ENCODE data around the gene SLC1A2.

Gene SLC1A2

DNA sequence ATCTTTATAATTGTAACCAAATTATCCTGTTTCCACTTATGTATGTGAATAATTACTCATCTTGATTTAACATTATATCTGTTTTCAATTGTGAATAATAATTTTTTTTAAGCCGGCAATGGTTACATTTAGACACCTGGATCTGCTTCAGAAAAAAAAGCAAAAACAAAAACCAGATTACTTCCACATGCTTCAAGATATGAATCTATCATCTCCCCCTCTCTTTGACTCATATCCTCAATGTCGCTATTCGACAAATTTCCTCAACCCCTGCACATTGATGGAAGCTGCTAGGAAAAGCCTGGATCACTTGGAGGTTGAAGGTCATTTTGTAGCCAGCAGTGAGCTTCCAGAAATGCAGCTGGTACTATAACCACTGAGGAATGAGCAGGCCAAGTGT is 42.7 kb downstream of the SLC1A2 start:
- no peak for DNase-seq (ENCODE audit: low read depth in 2 of 2)

DNA sequence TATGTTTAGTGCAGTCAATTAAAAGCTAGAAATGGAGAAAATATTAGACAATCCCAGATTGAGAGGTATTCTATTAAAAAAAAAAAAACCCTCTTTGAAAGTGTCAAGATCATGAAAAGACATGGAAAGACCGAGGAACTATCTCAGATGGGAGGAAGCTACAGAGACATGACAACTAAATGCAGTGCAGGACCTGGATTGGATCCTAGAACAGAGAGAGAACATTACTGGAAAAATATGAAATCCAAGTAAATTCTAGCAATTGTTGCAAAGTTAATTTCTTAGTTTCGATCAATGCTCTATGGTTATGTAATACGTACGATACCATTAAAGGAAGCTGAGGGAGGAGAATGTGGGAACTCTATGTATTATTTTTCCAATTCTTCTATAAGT is 43.2 kb downstream of the SLC1A2 start:
- DNase-seq (ENCODE audit: low read depth in 2 of 2): no peak

DNA sequence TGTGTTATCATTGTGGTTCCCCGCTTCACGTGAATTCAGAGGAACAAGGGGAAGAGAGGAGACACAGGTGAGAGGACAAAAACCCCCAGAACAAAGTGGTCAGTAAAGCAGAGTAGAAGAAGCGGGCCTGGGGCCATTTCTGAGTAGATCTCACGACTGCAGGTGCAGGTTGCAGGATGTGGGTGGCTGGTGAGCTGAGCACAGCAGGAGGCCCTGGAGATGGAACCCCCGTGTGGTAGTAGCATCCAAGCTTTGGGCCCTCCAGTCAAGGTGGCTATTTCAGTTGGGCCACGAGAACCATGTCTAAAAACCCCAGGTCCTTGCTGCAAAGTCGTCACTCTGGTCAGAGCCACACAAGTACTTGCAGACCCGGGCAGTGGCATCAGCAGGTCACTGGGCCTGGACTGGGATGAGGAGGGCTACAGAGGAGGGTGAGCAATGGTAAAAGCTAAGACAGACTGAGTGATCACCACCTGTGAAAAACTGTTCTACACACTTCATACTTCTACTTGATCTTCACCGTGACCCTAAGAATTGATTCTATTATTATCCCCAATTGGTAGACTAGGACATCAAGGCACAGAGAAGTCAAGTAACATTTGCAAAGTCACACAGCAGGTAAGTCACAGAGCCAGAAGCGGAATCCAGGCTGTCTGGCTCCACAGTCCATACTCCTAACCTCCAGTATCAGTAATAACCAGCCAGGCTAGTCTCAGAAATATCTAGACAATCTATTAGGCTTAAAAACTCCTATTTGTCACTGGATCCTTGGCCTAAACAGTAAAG is 43.8 kb downstream of the SLC1A2 start:
- DNase-seq (ENCODE audit: low read depth in 2 of 2): no peak

DNA sequence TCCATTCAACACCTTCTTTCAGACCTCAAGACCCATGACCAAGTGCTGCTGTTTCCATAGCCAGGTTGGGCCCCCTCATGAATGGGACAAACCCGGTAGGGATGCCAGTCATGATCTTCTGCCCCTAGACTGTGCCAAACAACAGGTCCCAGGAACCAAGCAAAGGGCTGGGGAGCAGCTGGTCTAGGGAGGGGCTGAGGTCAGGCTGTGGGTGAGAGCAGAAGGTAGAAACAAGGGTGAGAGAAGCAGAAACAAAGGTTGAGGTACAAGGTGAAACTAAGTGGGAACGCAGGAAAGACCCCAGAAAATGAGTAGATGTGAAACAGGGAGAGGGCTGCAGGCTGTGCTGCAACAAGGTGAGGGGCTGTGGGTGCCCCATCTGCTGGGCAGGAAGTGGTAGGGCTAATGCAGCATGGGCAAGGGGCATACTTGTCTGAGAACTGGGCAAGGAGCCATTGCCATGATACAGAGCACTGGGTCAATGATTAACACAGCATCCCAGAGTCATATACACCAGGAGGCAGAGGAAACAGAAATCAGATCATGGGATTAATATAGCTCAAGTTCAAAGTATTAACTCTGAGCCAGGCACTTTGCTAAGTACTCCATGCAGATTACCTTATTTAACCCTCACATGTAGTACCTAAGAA is 45.9 kb downstream of the SLC1A2 start:
- no peak for DNase-seq (ENCODE audit: low read depth in 2 of 2)

DNA sequence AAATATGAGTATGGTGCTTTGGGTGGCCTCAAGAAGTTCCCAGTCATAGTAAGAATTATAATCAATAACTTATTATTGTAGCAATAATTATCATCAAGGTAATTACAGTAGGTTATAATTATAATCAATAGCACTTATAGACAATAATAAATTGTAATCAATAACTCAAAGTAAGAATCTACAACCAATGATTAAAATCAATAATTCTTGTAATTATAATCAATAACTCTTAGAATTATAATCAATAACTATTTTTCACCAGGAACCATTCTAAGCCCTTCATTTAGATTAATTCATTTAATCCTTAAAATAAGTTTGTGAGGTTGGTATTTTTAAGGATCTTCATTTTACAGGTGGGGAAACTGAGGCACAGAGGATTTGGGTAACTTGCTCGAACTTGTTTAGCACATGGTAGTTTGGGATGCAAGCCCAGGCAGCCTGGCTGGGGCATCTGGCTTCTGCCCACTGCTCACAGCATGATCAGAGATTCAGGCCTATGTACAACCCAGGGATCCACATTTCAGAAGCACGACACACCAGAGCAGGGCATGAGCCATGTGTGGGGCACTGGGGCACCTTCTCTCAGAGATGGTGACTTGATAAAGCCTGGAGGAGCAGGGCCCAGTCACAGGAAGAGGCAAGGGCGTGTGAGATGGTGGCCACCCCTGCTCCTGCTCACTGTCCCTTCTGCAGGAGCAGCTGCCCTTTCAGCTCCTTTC is 46.6 kb downstream of the SLC1A2 start:
- DNase-seq (ENCODE audit: low read depth in 2 of 2): no peak

DNA sequence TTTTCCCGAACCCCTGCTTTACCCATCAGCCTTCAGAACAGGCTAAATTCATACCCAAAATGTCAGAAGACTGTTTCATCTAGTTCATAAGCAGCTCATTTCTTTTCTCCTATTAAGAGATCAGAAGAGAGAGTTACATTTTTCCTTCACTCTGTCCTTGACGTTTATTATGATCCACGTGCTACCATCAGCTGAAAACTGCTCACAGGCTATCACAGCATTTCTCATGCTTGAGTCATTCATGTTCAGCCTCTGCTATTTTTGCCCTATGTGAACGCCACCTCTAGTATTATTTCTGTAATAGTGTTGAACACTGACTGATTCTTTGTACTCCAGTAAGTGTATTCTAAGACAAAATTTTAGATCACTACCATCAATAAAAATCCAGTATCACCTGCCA is 51.9 kb downstream of the SLC1A2 start:
- DNase-seq (ENCODE audit: low read depth in 2 of 2): no peak

DNA sequence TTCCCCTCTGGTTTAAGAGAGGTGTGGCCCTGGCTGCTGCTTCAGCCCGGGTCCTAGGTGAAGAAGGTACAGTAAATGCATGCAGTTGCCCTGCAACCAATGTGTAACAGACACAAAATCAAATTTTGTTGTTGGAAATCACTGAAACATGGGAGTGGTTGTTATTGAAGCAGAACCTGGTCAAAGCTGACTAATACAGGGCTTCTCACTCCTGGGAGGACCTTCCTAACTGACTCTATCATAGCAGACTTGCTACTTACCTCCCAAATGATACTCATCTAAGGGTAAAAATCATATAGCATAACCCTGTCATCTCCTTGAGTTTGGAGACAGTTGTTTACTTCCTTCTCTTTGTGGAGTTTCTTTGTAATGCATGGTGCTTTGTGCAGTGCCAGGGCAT is 52.6 kb downstream of the SLC1A2 start:
- no peak for DNase-seq (ENCODE audit: low read depth in 2 of 2)

DNA sequence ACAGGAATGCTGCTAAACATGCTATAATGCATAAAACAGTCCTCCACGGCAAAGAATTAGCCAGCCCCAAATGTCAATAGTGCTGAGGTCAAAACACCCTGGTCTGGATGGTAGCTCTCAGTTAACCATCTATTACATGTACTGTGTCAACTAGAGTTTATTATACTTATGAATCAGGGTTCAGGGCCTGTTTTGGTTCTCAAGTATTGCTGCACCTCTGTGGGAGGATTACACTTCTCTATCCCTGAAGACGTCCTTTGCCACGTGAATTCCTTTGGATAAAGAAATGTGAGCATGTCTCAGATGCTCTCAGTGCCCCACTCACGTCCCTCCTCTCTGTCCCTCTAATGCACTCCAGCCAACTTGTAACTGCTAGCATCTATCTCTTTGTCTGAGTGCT is 53.4 kb downstream of the SLC1A2 start:
- DNase-seq (ENCODE audit: low read depth in 2 of 2): no peak

DNA sequence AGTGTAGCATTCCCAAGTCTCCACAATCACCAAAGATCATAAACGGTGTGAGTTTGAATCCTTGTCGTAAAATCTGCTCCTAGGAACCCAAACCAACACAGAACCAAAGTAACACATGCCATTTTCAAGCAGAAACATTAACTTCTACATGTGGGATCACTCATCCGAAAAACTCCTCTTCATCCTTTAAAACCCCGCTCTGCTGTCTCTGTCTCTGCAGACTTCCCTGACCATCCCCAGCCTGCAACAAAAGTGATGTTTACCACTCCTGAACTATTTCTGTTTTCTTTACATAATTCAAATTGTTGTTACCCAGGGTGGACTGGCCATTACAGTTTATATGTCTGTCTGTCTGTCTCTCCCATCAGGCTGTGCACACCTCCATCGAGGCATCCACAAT is 54.0 kb downstream of the SLC1A2 start:
- no peak for DNase-seq (ENCODE audit: low read depth in 2 of 2)

DNA sequence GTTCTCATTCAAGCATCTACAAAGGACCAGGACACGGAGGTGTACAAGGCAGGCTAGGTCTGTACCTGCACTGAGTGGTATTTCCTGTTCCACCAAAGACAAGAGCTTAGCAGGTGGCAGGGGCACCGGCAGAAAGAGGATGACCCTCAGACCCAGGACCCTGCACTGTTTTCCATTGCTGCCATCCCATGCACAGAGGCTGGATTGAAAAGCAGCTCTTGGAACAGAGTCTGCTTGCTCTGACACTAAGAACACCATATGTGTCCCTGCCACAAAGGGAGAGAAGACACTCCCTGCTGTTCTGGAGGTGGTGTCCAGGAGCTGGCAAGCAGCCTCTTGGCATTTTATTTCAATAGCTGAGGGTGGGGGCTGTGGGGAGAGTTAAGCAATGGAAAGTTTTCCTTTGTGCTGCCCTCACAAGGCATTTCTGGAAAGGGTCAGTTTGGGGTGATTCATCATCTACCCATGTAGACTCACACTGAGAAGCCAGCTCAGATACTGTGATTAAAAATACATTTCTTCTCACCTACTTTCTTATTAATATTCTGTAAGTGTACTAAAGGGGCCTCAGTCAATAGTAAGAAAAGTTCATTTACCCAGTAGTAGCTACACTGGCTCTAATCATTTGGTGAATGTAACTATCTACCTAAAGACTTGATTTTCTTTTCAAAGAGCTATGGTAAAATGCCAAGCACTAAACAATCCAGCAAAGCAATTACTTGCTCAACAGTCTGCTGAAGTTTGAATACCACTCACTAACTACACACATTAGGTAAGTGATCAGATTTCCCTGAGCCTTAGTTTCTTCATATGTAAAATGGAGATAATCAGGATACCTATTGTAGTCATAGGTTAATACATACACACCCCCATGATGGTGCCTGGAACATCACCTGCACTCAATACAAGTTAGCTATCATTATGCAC is 55.2 kb downstream of the SLC1A2 start:
- DNase-seq (ENCODE audit: low read depth in 2 of 2): no peak

DNA sequence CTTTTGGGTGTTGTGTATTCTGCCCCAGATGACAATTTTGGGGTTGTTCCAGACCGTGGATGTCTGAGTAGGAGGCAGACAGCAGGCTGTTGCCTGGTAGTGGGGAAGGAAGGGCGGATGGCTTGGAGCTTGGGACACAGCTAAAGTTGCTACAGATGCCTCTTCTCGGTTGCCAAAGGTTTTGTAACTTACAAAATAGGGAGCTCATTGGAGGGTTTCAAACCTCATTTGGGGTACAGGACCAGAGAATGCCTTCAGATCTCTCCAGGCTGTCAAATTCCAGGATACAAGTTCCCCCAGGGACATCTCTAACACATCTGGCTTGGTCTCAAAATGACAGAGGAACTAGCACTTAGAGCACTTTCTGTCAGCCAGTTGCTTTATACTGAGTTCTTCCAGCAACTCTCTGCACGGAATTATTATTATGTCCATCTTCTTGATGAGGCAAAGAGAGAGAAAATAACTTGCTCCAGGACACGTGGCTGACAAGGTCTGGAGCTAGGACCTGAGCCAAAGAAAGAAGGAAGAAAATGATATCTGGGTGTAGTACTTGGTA is 56.0 kb downstream of the SLC1A2 start:
- no peak for DNase-seq (ENCODE audit: low read depth in 2 of 2)

DNA sequence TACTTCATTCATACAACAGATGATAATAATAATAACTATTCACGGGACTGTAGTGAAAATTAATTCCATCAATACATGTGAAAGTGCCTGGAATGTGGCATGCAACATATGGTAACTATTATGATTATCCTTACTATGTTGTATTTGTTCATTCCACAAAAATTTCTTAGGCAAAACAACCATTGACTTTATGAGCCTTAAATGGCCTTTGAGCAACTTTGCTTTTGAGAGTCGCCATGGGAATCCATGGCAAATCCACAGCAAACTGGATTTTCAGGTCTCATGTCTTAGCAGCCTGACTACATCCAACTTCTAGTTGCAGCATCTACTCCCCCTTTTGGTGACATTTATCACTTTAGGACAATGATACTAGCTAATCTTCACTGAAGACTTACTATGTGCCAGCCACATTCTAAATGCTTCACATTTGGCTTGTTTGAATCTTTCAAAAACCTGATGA is 56.8 kb downstream of the SLC1A2 start:
- DNase-seq (ENCODE audit: low read depth in 2 of 2): no peak

DNA sequence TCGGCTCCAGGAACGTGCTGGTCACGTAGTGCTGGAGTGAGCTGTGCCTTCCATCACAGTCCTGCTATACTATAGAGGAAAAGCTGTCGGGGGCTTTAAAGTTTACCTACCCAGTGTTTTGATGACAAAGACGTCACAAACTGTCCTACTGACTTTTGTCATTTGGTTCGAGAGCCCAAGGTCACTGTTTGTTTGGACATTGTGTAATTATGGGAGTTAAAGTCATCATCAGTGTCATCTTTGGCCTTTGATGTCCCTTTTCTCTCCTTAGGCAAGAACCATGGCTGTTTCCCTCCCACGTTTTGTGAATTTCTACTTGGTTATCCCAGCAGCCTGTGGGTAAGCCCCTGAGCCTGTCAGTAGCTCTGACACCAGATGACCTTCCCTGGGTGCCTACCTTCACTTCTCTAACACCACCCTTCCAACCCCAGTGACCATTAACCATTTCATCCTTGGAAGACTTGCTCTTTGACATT is 59.3 kb downstream of the SLC1A2 start:
- no peak for DNase-seq (ENCODE audit: low read depth in 2 of 2)

DNA sequence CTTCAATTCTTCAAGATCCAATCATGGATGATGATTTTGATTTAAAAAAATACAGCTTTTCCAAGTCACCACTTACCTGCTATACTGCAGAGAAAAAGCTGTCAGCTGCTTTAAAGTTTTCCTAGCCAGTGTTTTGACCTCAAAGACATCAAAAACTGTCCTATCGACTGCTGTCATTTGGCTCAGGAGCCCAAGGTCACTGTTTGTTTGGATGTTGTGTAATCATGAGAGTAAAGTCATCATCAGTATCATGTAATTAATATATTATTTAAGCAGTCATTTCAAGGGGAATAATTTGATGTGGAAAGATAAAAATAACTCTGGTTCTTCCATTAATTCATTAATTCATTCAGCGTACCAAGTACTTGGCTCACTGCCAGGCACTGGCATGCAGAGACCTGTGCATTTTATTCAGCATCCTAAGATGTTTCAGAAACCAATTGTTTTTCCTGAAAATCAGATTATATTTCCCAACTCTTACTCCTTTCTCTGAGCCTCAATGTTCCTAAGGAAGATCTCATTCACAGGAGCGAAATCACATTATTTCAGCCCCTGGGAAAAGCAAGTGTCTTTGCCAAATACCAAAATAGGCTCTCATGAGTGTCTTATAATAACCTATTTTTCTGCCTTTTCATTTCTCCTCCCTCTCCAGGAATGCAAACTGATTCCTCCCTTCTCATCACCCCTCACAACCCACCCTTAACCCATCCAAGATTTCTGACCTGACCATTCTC is 59.9 kb downstream of the SLC1A2 start:
- DNase-seq (ENCODE audit: low read depth in 2 of 2): no peak

DNA sequence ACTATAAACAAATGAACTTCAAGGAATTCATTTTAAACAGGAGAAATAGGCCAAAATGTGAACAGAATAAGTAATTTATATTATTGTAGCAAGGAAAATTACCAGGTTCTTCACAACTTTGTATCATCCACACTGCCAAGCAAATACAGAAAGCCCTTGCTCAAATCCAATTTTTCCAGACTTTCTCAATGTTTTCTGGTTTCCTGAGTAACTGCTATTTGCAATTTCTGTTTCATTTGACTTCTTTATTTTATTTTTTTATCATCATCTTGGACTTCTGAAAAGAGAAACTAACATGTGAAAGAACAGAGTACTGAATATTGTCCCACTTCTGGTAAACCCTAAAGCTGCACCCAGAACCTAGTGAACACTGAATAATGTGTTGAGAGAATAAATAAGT is 61.0 kb downstream of the SLC1A2 start:
- no peak for DNase-seq (ENCODE audit: low read depth in 2 of 2)

DNA sequence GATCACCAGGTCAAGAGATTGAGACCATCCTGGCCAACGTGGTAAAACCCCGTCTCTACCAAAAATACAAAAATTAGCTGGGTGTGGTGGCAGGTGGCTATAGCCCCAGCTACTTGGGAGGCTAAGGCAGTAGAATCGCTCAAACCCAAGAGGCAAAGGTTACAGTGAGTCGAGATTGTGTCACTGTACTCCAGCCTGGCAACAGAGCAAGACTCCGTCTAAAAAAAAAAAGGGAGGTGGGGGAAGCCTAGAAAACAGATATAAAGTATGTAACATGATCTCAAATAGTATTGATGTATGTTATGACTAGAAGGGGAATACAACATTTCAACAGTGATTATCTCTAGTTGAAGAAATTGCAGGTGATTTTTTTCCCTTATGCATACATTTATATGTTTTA is 61.4 kb downstream of the SLC1A2 start:
- DNase-seq (ENCODE audit: low read depth in 2 of 2): no peak

DNA sequence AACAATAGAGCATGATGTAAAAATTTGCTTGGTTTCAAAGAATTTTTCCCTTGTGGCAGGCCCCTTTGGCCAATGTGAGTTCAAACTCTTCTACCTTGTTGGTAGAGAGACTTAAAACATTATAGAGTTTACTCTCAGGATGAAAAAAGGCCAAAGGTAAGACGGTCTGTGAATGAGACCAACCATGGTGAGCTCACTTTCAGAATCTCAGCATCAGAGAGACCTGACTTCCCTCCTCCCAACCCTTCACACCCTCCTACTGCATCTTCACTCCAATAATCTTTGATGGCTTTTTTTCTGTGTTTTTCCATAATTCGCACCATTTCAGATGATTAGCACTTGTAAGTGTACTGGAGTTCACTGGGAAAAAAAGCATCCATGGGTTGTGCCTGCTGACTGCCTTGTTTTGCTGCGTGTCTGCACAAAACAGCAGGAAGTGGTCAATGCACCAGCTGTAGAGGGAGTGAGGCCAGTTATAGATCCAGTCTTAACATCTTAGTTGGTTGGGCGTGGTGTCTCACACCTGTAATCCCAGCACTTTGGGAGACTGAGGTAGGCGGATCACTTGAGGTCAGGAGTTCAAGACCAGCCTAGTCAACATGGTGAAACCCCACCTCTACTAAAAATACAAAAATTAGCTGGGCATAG is 64.1 kb downstream of the SLC1A2 start:
- no peak for DNase-seq (ENCODE audit: low read depth in 2 of 2)

DNA sequence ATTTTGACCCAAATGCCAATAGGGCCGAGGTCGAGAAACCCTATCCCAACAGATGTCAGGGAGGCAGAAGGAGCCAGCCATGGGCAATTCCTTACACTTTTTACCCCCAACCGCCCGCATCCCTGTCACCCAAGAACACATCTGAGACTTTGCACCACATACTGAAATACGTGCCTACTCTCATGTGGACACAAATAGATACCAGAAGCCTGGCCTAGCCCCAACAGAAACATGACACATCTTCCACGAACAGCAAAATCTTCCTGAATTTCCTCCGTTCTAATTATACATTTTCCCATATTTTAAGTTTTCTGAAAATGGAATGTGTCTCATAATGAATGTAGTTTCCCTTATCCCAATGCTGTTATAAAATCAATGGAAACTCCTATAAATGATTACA is 64.7 kb downstream of the SLC1A2 start:
- no peak for DNase-seq (ENCODE audit: low read depth in 2 of 2)

DNA sequence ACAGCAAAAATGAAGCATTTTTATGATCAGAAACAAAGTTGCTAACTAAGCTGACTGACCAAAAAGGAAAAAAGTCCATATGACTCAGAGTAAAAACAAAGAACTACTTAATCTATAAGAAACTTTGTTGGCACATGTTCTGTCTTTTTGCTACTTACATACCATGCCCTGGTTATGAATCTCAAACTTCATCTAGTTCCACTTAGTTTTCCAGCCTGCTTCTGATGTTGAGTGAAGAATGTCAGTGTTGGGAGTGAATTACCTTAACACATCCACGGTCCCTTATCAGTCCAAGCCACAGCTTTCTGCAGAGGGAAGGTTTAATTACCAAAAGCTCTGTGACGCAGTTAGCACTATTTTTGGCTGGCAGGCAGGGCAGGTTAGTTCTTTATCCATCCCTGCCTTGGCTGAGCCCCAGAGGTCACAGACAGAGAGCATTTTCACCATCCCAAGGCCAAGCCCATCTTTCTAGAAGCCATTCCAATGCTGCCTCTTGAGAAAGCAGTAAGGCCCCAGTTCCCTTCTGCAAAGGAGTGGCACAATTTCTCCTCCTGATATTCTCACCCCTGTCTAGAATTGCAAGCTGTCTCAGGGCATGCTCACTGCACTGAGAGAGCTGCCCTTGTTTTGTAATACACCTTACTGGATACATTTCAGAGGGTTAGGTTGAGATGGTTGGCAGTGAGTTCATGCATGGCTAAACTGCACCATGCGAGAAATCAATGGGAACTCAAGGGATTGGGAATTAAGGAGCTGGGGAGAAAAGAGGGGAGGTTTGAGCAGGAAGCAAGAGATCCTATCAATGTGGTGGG is 67.1 kb downstream of the SLC1A2 start:
- DNase-seq (ENCODE audit: low read depth in 2 of 2): no peak
